Natural killer cell (primary cell): ENCODE data around the gene ERRFI1. TPM values are rescaled to one million over a fixed set of nuclear protein-coding genes. Genes with fewer than 3 reads are reported as not detected.

Experiments used
- ATAC-seq, 3 donors: fragments of 150-1000 bp in 2 of 3; fragments of 200-7000 bp in 1 of 3; cut with Tn5 transposase; 1 replicate in 1 of 3; 2 replicates in 2 of 3; pipeline ENCODE4 v1.10.0; 2021; ENCODE audit warnings: mild to moderate bottlenecking in 2 of 3, moderate library complexity in 2 of 3
- DNase-seq, 2 donors: peaks; one replicate each; pipeline versions ENCODE4 v3.0.0 to v3.0.0-alpha.2; 2013 to 2021; ENCODE audit warnings: mixed read lengths in 1 of 2
- H3K27ac ChIP-seq: one replicate; pipeline ENCODE4 v1.5.1; 2013; ENCODE audit warnings: mild to moderate bottlenecking, low read length
- H3K27me3 ChIP-seq: one replicate; pipeline ENCODE4 v1.6.1; 2013; ENCODE audit warnings: low read length; ENCODE audit not compliant: control insufficient read depth, insufficient read depth
- H3K36me3 ChIP-seq: one replicate; pipeline ENCODE4 v1.6.1; 2013; ENCODE audit warnings: low read length; ENCODE audit not compliant: control insufficient read depth, insufficient read depth
- H3K4me1 ChIP-seq: one replicate; pipeline ENCODE4 v1.6.1; 2013; ENCODE audit warnings: low read length; ENCODE audit not compliant: control insufficient read depth, insufficient read depth
- H3K4me3 ChIP-seq: one replicate; pipeline ENCODE4 v1.5.1; 2013; ENCODE audit warnings: low read length
- H3K9me3 ChIP-seq: one replicate; pipeline ENCODE4 v1.6.1; 2013; ENCODE audit warnings: low read length; ENCODE audit not compliant: control insufficient read depth, insufficient read depth
- H3K27ac Mint-ChIP-seq, 2 donors: one replicate each; pipeline ENCODE4 v1.8.0; 2022; ENCODE audit warnings: mild to moderate bottlenecking in 2 of 2, mixed read lengths in 2 of 2, moderate library complexity in 1 of 2
- H3K27me3 Mint-ChIP-seq, 2 donors: one replicate each; pipeline ENCODE4 v1.8.0; 2022; ENCODE audit warnings: low read depth in 2 of 2, mixed read lengths in 2 of 2
- H3K36me3 Mint-ChIP-seq: one replicate; pipeline ENCODE4 v1.8.0; 2022; ENCODE audit warnings: mixed read lengths
- H3K4me1 Mint-ChIP-seq, 2 donors: one replicate each; pipeline ENCODE4 v1.8.0; 2022; ENCODE audit warnings: mixed read lengths in 2 of 2
- H3K4me3 Mint-ChIP-seq: one replicate; pipeline ENCODE4 v1.8.0; 2022; ENCODE audit warnings: mild to moderate bottlenecking, moderate library complexity, mixed read lengths
- H3K9me3 Mint-ChIP-seq, 2 donors: one replicate each; pipeline ENCODE4 v1.8.0; 2022; ENCODE audit warnings: mixed read lengths in 2 of 2
- WGBS: methylation state at CpG from one replicate; pipeline ENCODE4 v1.1.7; 2013; ENCODE audit warnings: missing lambda C conversion rate; ENCODE audit not compliant: insufficient coverage; 5-methylcytosine and 5-hydroxymethylcytosine counted together
- intact Hi-C: fragments of 100-400 bp; cut with micrococcal nuclease; formaldehyde crosslinking; loops from one replicate; pipeline ENCODE4 v1.14.2; 2022
- total RNA-seq, 4 donors: library from RNA; stranded (reverse); fragments of 120-200 nt in 1 of 4; gene quantifications; one replicate each; pipeline versions ENCODE4 v1.2.3 to v1.2.4, GENCODE V29; 2013 to 2022
- TF ChIP-seq, protein P1 (sequence below): fragments of 200-600 bp; IDR thresholded peaks from one replicate; pipeline ENCODE4 v1.8.0; 2022; ENCODE audit warnings: antibody characterized with exemption

The ERRFI1 gene
- total RNA-seq, 3 donors from 2014 or later (not counting 1 experiment from before 2014, with no cell fraction given), result 2.9 to 4.9 (median 4.0) TPM

- Mint-ChIP-seq H3K36me3 (no peaks in the 10 kb centered on the region), H3K27ac (peak overlapping the region; percentile 98), H3K4me3 (peak overlapping the region; percentile 98), H3K27me3 (no peaks in the 10 kb centered on the region), H3K4me1 (peaks cover 36 to 41% of the 10 kb centered on the region in 2 donors), H3K9me3 (no peaks in the 10 kb centered on the region)
- 91% methylated on average over 9 of the region's 11 CpGs for WGBS
- Histone ChIP-seq H3K4me3 (no peak overlapping the region), H3K9me3 (no peaks in the 10 kb centered on the region), H3K27ac (peak overlapping the region; percentile 95), H3K27me3 (no peaks in the 10 kb centered on the region), H3K36me3 (peaks cover 34% of the 10 kb centered on the region), H3K4me1 (peaks cover 20% of the 10 kb centered on the region)
- DNase-seq (no peak), ATAC-seq (no peak)
- TF ChIP-seq, protein P1, sequence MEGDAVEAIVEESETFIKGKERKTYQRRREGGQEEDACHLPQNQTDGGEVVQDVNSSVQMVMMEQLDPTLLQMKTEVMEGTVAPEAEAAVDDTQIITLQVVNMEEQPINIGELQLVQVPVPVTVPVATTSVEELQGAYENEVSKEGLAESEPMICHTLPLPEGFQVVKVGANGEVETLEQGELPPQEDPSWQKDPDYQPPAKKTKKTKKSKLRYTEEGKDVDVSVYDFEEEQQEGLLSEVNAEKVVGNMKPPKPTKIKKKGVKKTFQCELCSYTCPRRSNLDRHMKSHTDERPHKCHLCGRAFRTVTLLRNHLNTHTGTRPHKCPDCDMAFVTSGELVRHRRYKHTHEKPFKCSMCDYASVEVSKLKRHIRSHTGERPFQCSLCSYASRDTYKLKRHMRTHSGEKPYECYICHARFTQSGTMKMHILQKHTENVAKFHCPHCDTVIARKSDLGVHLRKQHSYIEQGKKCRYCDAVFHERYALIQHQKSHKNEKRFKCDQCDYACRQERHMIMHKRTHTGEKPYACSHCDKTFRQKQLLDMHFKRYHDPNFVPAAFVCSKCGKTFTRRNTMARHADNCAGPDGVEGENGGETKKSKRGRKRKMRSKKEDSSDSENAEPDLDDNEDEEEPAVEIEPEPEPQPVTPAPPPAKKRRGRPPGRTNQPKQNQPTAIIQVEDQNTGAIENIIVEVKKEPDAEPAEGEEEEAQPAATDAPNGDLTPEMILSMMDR, result no peak
- intact Hi-C loops, result loop anchor here (5.0 kb wide), 2 partner anchors 46 to 61 kb away; no protein-coding TSS in a partner anchor
Measured at GRCh38 chr1:7962636-7963377, 63.3 kb downstream of the ERRFI1 start.

DNA sequence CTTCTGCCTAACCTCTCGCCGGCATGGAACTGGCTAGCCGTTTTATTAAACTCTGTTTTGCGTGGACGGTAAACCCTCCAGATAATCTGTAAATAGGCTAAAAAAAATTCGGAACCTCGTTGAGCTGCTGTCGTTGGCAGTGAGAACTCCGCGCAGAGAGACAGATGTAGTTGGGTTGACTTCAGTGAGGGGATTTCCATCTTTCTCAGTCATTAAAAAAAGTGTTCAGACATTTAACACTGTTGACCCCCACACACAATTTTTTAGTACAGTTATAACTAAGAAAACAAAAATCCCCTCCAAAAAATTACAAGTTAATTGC is 64.1 kb downstream of the ERRFI1 start:
- Histone ChIP-seq H3K36me3 (peaks cover 28% of the 10 kb centered on the region), H3K9me3 (no peaks in the 10 kb centered on the region), H3K4me3 (peak overlapping the region; percentile 79), H3K4me1 (peaks cover 20% of the 10 kb centered on the region), H3K27ac (peak overlapping the region; percentile 95), H3K27me3 (no peaks in the 10 kb centered on the region)
- TF ChIP-seq, protein P1, result no peak
- ATAC-seq (peak; percentile 27 to 43 (median 38)), DNase-seq (peak in 1 of 2 donors; percentile 81)
- intact Hi-C loops, result loop anchor here (5.0 kb wide), 2 partner anchors 45 to 60 kb away; no protein-coding TSS in a partner anchor
- H3K27ac Mint-ChIP-seq, result peak overlapping the region; percentile 98
- H3K36me3 Mint-ChIP-seq, result no peaks in the 10 kb centered on the region
- no peaks in the 10 kb centered on the region for H3K9me3 Mint-ChIP-seq
- peaks cover 30 to 34% of the 10 kb centered on the region in 2 donors for H3K4me1 Mint-ChIP-seq
- WGBS, result 0% methylated on average over 10 of the region's 10 CpGs
- H3K4me3 Mint-ChIP-seq, result peak overlapping the region; percentile 98
- no peaks in the 10 kb centered on the region for H3K27me3 Mint-ChIP-seq

Other genes starting within 250 kb of the ERRFI1 start
- gene PER3, start 242.0 kb downstream of the ERRFI1 start, total RNA-seq, result 10 to 100 TPM in 2 of 3 donors, 1 to 10 TPM in 1; 9.1 to 20.8 (median 19.2) TPM
- gene UTS2, start 173.2 kb downstream of the ERRFI1 start, total RNA-seq, result 1 to 10 TPM; 3.9 to 7.7 (median 7.5) TPM
- gene TNFRSF9, start 85.5 kb downstream of the ERRFI1 start, total RNA-seq, result 1 to 10 TPM; 2.6 to 6.4 (median 4.2) TPM
- gene PARK7, start 64.6 kb downstream of the ERRFI1 start, total RNA-seq, result 100 to 1,000 TPM; 120 to 127 (median 127) TPM